Fibroblast of pulmonary artery (primary cell): ENCODE data around the gene ENG.

Experiments
- DNase-seq: peaks from one replicate; pipeline ENCODE4 v3.0.0-alpha.2; 2010; ENCODE audit warnings: low read depth
- H3K4me3 ChIP-seq: replicated peaks from 2 replicates; pipeline ENCODE4 v1.5.1; 2011; ENCODE audit warnings: low read depth, mild to moderate bottlenecking, control low read depth, low read length, moderate library complexity
- TF ChIP-seq, protein P1 (sequence below): IDR thresholded peaks from 2 replicates; pipeline ENCODE4 v1.5.1; 2011; ENCODE audit warnings: mild to moderate bottlenecking, control low read depth, low read length, inconsistent platforms; ENCODE audit errors: missing control alignments

Gene ENG

GRCh38 chr9:127854184-127854806, at the start of gene ENG:
Gene ENG, minus strand, starts transcription at chr9:127854658. Its CDS starts 303 bp downstream, at chr9:127854355.
- TF ChIP-seq, protein P1, sequence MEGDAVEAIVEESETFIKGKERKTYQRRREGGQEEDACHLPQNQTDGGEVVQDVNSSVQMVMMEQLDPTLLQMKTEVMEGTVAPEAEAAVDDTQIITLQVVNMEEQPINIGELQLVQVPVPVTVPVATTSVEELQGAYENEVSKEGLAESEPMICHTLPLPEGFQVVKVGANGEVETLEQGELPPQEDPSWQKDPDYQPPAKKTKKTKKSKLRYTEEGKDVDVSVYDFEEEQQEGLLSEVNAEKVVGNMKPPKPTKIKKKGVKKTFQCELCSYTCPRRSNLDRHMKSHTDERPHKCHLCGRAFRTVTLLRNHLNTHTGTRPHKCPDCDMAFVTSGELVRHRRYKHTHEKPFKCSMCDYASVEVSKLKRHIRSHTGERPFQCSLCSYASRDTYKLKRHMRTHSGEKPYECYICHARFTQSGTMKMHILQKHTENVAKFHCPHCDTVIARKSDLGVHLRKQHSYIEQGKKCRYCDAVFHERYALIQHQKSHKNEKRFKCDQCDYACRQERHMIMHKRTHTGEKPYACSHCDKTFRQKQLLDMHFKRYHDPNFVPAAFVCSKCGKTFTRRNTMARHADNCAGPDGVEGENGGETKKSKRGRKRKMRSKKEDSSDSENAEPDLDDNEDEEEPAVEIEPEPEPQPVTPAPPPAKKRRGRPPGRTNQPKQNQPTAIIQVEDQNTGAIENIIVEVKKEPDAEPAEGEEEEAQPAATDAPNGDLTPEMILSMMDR: no peak
- peak within 1 kb of the TSS; percentile 73 for H3K4me3 ChIP-seq
- peak; percentile 65 for DNase-seq

GRCh38 chr9:127903557-127904475, 49.4 kb upstream of the ENG start:
- TF ChIP-seq, protein P1: no peak
- no peak for DNase-seq
- H3K4me3 ChIP-seq: no peak overlapping the region

- H3K4me3 ChIP-seq: peak within 1 kb of the TSS; percentile 90
- TF ChIP-seq, protein P1: no peak
- DNase-seq: peak; percentile 73
Measured at GRCh38 chr9:127899128-127899943, 44.9 kb upstream of the ENG start, which contains the start of gene ST6GALNAC6. Gene ST6GALNAC6, minus strand, starts transcription at chr9:127899603. Its CDS starts 1,622 bp downstream, at chr9:127897981.

GRCh38 chr9:127898433-127899127, 44.1 kb upstream of the ENG start:
- H3K4me3 ChIP-seq: peak overlapping the region; percentile 90
- peak; percentile 93 for DNase-seq
- TF ChIP-seq, protein P1: no peak

DNA sequence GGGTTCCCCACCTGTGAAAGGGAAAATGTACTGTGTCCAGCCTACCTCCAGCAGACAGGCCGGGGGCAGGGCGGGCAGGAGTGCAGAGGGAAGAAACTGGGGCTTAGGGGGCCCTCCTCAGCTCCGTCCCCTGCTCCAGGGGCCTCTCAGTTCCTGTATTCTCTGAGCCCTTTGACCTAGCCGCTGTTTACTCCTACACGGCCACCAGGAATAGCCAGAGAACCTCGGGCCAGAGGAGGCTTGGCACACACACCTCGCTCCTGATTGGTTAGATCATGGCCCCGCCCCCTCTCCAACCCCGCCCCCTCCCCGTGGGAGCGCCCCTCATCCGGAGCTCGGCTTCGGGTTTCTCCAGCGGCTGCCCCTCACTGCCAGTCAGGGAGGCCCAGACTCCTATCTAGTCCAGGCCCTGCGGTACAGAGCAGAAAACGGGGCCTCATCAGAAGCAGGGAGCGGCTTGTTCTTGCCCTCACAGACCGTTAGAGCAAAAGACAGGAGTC, 42.8 kb upstream of the ENG start:
- H3K4me3 ChIP-seq: peak overlapping the region; percentile 90
- TF ChIP-seq, protein P1: no peak
- DNase-seq: peak; percentile 89
